IPS DF 6.9 (cell line): ENCODE data around the gene HELZ.

ENCODE experiments used
- DNase-seq: peaks from one replicate; pipeline ENCODE4 v3.0.0-alpha.2; 2013; ENCODE audit warnings: low read depth, low spot score
- H3K27ac ChIP-seq: one replicate; pipeline ENCODE4 v1.5.1; 2013; ENCODE audit warnings: low read length, control low read depth
- H3K27me3 ChIP-seq: 2 replicates; pipeline ENCODE4 v1.6.1; 2013; ENCODE audit warnings: mild to moderate bottlenecking, low read length; ENCODE audit not compliant: control insufficient read depth, insufficient read depth
- H3K36me3 ChIP-seq: 2 replicates; pipeline ENCODE4 v1.6.1; 2013; ENCODE audit warnings: low read length; ENCODE audit not compliant: control insufficient read depth, insufficient read depth
- H3K4me1 ChIP-seq: 2 replicates; pipeline ENCODE4 v1.6.1; 2013; ENCODE audit warnings: low read length; ENCODE audit not compliant: control insufficient read depth, insufficient read depth
- H3K4me3 ChIP-seq: 2 replicates; pipeline ENCODE4 v1.5.1; 2013; ENCODE audit warnings: mild to moderate bottlenecking, low read length
- H3K9me3 ChIP-seq: 2 replicates; pipeline ENCODE4 v1.6.1; 2013; ENCODE audit warnings: low read length, inconsistent platforms; ENCODE audit not compliant: control insufficient read depth, insufficient read depth
- WGBS: extraction: QIAGEN DNeasy Blood & Tissue Kit; methylation state at CpG from one replicate; pipeline ENCODE4 v1.1.7; 2013; ENCODE audit warnings: mixed read lengths, missing lambda C conversion rate; ENCODE audit not compliant: insufficient read length, insufficient coverage; 5-methylcytosine and 5-hydroxymethylcytosine counted together

HELZ gene

DNA sequence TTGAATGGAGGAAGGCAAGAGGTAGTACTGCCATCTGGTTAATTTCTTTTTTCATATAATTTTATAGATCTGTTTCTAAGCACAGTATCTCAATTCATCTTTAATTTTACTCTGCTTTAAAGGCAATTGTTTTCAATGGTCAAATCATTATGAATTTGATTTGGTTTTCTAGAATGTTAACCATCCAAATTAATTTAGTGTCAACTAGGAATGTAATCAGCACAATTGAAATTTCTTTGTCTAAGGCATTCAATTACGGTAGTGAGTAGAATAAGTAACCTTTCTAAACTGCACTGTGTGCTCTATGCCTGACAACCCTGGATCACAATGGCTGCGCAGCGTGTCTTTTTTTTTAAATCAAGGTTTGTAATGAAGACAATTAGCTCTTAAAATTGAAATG, 156.4 kb downstream of the HELZ start:
- H3K27ac ChIP-seq = no peak overlapping the region
- H3K9me3 ChIP-seq = no peaks in the 10 kb centered on the region
- no peaks in the 10 kb centered on the region for H3K27me3 ChIP-seq
- WGBS = no CpG with 5 or more reads among the region's 3 CpGs
- H3K4me1 ChIP-seq = no peaks in the 10 kb centered on the region
- DNase-seq = no peak
- no peaks in the 10 kb centered on the region for H3K36me3 ChIP-seq
- no peak overlapping the region for H3K4me3 ChIP-seq

DNA sequence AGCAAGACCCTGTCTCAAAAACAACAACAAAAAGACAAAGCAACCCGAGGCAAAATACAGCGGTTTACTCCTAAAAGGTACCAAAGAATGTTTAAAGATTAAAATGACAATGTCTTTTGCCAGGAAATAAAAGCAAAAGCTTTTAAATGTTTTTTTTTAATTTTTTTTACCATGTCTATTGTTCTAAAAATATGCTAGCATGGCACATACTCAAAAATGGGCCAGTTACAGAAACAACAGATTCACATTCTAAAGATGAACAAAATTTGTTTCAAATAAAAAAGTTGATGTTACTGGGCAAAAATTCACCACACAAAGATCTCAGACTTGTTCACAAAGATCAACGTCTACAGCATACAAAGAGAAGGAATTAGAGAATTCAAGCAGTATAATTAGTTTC, 159.6 kb downstream of the HELZ start:
- no peaks in the 10 kb centered on the region for H3K27me3 ChIP-seq
- H3K36me3 ChIP-seq = no peaks in the 10 kb centered on the region
- no peaks in the 10 kb centered on the region for H3K9me3 ChIP-seq
- no peaks in the 10 kb centered on the region for H3K4me1 ChIP-seq
- no peak for DNase-seq
- no peak overlapping the region for H3K27ac ChIP-seq
- WGBS = no CpG with 5 or more reads among the region's 3 CpGs
- H3K4me3 ChIP-seq = no peak overlapping the region

DNA sequence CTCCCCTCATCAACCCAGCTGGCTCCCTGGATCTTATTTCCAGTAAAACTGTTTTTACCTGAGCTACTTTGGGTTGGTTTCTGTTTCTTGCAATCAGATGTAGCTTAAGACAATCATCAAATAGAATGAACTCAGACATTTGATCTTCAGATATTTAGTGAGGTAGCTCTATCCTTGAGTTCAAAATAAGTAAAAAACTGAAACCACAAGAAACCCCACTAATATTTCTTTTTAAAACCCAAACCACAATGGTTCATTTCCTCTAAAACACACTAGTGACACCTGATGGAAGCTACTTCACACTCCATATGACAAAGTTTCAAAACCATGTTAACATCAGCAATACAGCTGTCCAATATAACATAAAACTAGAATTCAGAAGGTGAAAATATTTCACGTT, 162.9 kb downstream of the HELZ start:
- WGBS = no CpG with 5 or more reads among the region's 1 CpG

DNA sequence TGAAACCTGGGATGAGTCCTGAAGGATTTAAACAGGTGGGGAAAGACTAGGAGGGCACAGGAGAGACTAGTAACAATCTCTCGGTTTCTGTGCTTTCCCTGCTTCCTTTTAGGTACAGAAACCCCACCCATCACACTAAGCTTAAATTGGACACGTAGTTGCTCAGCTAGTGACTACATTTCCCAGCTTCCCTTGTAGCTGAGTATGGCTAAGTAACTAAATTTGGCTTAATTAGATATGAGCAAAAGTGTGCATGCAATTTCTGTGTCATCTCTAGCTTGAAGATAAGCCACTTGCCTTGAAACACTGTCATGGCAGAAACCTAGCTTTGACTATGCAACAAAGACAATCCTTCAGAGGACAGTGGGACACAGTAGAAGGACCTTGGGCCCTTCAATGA, 164.2 kb downstream of the HELZ start:
- H3K4me1 ChIP-seq = no peaks in the 10 kb centered on the region
- H3K9me3 ChIP-seq = no peaks in the 10 kb centered on the region
- WGBS = no CpG with 5 or more reads among the region's 2 CpGs
- DNase-seq = no peak
- H3K4me3 ChIP-seq = no peak overlapping the region
- H3K27ac ChIP-seq = no peak overlapping the region
- no peaks in the 10 kb centered on the region for H3K36me3 ChIP-seq
- H3K27me3 ChIP-seq = no peaks in the 10 kb centered on the region

More for the DNA sequence above, 162.9 kb downstream of the HELZ start:
- Histone ChIP-seq H3K4me1 (no peaks in the 10 kb centered on the region), H3K27me3 (no peaks in the 10 kb centered on the region), H3K9me3 (no peaks in the 10 kb centered on the region), H3K4me3 (no peak overlapping the region), H3K36me3 (no peaks in the 10 kb centered on the region), H3K27ac (no peak overlapping the region)
- no peak for DNase-seq

DNA sequence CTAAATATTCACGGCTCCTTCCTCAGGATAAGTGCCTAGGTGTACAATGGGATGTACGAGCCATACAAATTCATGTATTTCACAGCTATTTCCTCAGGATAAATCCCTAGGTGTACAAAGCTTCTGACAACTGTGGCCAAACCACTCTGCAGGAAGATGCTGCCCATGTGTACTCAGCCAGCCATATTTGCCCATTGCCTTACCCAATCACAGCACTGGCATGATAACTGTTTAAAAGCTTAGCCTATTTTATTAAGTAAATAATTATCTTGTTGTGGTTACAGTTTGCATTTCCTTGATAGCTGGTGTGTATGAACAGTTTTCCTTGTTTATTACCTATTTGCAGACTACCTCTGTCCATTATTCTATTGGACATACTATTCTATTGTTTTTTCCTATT, 165.5 kb downstream of the HELZ start:
- no peak overlapping the region for H3K27ac ChIP-seq
- WGBS = no CpG with 5 or more reads among the region's 2 CpGs
- H3K4me1 ChIP-seq = no peaks in the 10 kb centered on the region
- no peaks in the 10 kb centered on the region for H3K36me3 ChIP-seq
- DNase-seq = no peak
- H3K27me3 ChIP-seq = no peaks in the 10 kb centered on the region
- no peak overlapping the region for H3K4me3 ChIP-seq
- H3K9me3 ChIP-seq = no peaks in the 10 kb centered on the region

DNA sequence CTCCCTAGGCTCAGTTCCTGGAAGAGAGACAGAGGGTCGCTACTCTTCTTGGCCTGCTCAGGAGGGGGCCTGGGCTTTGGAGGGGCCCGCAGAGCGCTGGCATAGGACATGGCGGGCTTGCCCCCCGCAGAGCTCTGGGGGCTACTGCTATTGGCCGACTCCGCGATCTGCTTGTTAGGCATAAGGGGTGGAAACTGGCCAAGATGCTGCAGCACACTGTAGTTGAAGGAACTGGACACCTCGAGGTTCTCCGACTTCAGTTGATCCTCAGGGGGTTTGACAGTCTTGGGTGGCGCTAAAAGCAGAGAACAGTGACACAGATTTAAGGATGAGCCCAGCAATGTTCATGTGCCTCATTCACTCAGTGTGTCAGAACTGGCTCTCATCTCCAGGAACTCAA, 166.7 kb downstream of the HELZ start:
- H3K4me3 ChIP-seq = no peak overlapping the region
- H3K27ac ChIP-seq = no peak overlapping the region
- no peaks in the 10 kb centered on the region for H3K4me1 ChIP-seq
- no peaks in the 10 kb centered on the region for H3K9me3 ChIP-seq
- H3K36me3 ChIP-seq = no peaks in the 10 kb centered on the region
- no CpG with 5 or more reads among the region's 11 CpGs for WGBS
- no peak for DNase-seq
- no peaks in the 10 kb centered on the region for H3K27me3 ChIP-seq

DNA sequence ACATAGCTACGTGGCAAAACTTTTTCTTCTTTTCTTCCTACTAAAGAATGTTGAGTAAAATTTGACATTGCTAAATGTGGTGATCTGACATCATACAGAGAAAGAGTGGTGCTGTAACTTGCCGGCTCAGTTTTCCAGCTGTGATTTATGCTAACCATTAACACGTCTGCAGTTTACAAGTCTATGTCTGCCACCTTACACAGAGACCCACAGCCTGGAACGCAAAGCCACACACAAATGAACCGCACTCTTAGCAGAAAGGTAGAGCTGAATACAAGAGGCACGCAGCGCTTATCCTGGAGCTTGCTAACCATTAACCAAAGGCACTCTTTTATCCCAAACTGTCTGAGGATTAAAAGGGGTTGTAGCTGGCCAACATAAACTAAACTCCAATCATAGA, 168.7 kb downstream of the HELZ start:
- H3K27me3 ChIP-seq = no peaks in the 10 kb centered on the region
- H3K4me1 ChIP-seq = no peaks in the 10 kb centered on the region
- no peak overlapping the region for H3K27ac ChIP-seq
- no peaks in the 10 kb centered on the region for H3K9me3 ChIP-seq
- DNase-seq = no peak
- H3K36me3 ChIP-seq = no peaks in the 10 kb centered on the region
- no CpG with 5 or more reads among the region's 7 CpGs for whole genome bisulfite sequencing
- H3K4me3 ChIP-seq = no peak overlapping the region

DNA sequence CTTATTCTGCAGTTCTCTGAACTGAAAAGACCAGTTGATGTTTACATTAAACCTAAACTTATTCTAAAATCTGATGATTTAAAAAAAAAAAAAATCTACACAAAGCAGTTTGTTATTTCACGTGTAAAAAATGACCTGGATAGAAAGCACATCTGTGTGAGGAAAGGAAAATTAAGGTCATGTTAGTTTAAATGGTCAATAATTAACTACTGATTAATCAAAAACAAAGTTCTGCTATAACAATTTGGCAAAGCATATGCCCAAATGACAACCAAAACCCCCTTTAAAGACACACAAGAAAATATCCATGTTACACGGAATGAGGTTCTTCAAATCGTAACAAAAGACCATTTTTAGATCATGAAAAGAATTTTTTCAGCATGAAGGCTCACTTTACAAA, 170.2 kb downstream of the HELZ start:
- H3K27ac ChIP-seq = no peak overlapping the region
- no CpG with 5 or more reads among the region's 3 CpGs for WGBS
- no peak overlapping the region for H3K4me3 ChIP-seq
- no peaks in the 10 kb centered on the region for H3K27me3 ChIP-seq
- no peak for DNase-seq
- H3K4me1 ChIP-seq = no peaks in the 10 kb centered on the region
- no peaks in the 10 kb centered on the region for H3K9me3 ChIP-seq
- no peaks in the 10 kb centered on the region for H3K36me3 ChIP-seq

DNA sequence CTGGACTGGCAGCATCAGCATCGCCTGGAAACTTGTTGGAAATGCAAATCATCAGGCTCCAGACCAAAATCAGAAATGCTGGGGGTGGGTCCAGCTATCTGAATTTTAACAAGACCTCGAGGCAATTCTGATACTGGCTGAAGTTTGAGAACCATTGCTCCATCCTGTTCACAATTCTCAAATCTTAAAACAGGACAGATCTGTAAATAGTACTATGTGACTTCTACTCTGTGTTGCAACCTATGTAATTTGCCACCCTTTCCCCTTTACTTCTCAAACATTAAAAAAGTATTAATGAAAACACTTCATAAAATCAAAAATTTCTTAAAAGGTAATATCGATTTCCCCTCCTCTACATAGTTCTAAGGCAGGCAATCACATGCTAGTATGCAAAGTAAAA, 172.1 kb downstream of the HELZ start:
- whole genome bisulfite sequencing = 100% methylated on average over 1 of the region's 3 CpGs
- no peaks in the 10 kb centered on the region for H3K36me3 ChIP-seq
- H3K9me3 ChIP-seq = no peaks in the 10 kb centered on the region
- no peak overlapping the region for H3K4me3 ChIP-seq
- H3K27me3 ChIP-seq = no peaks in the 10 kb centered on the region
- H3K4me1 ChIP-seq = no peaks in the 10 kb centered on the region
- no peak for DNase-seq
- H3K27ac ChIP-seq = no peak overlapping the region

DNA sequence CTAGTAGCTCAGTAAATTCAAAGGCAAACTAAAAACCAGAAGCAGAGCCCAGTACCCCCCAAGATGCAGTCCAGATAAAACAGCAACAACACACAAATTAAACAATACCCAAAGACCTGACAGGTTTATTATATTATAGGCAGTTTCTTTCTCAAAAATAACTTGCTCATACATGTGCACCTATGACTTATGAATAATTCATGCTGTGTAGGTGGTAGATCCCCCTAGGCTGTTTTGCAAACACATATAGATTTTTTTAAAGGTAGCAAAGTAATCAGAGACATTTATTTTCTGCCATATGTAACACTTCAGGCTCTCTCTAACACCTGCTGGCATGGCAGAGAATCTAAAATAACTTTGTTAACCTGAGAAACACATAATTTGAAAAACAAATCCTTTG, 173.4 kb downstream of the HELZ start:
- Histone ChIP-seq H3K36me3 (no peaks in the 10 kb centered on the region), H3K4me3 (no peak overlapping the region), H3K27me3 (no peaks in the 10 kb centered on the region), H3K27ac (no peak overlapping the region), H3K9me3 (no peaks in the 10 kb centered on the region), H3K4me1 (no peaks in the 10 kb centered on the region; the same call in 1 of the 2 replicates)
- DNase-seq = no peak

DNA sequence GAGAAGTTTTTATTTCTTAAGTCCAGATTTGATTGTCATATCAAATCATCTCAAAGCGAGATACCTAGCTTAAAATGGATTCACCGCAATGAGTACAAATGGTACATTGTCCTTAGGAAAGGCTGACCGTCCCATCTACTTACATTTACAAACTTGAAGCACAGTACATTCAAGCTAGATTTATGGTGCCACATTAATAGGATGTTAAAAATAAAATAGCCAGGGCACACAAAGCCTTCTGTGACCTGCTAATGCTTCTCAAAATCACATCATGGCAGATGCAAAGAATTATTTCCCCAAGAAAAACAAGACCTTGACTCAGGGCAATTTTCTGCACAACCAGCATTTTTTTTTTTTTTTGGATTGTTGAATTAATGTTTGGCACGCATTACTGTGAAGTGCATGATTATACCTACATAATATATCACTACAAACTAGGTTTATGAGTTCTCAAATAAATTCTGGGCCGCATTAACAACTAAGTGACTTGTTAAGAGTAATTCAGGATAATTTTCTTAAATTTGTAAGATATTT, 175.3 kb downstream of the HELZ start:
- Histone ChIP-seq H3K4me3 (no peak overlapping the region), H3K4me1 (no peaks in the 10 kb centered on the region; the same call in 1 of the 2 replicates), H3K27me3 (no peaks in the 10 kb centered on the region), H3K36me3 (no peaks in the 10 kb centered on the region), H3K9me3 (no peaks in the 10 kb centered on the region), H3K27ac (no peak overlapping the region)
- no peak for DNase-seq
- WGBS = no CpG with 5 or more reads among the region's 5 CpGs
